Thoracic aorta (tissue), 2 donors: ENCODE results near the gene NR5A1. TPM values are rescaled to one million over a fixed set of nuclear protein-coding genes. Genes with fewer than 3 reads are reported as not detected.

ENCODE experiments used
- ATAC-seq: fragments of 150-250 bp; one replicate; pipeline ENCODE4 v1.8.0; 2017; ENCODE audit warnings: low read depth; ENCODE audit not compliant: insufficient number of reproducible peaks, low FRiP score
- DNase-seq: peaks from one replicate; pipeline ENCODE4 v3.0.0-alpha.2; 2020; ENCODE audit warnings: low spot score
- H3K27ac ChIP-seq, 2 donors: fragments of 200-600 bp; sonication (generic); 1 replicate in 1 of 2; 2 replicates in 1 of 2; pipeline ENCODE4 v1.5.1; 2016; ENCODE audit warnings: mild to moderate bottlenecking in 2 of 2, moderate library complexity in 2 of 2
- H3K27me3 ChIP-seq: fragments of 200-600 bp; sonication (generic); replicated peaks from 2 replicates; pipeline ENCODE4 v1.6.0; 2016; ENCODE audit warnings: mild to moderate bottlenecking; ENCODE audit not compliant: insufficient read depth
- H3K36me3 ChIP-seq: fragments of 200-600 bp; sonication (generic); one replicate; pipeline ENCODE4 v1.5.1; 2016
- H3K4me1 ChIP-seq, 2 donors: fragments of 200-600 bp; sonication (generic); 1 replicate in 1 of 2; 2 replicates in 1 of 2; pipeline versions ENCODE4 v1.5.1 to v1.6.0; 2016; ENCODE audit warnings: low read depth in 2 of 2, mild to moderate bottlenecking in 1 of 2; ENCODE audit not compliant: control insufficient read depth in 1 of 2
- H3K4me3 ChIP-seq: fragments of 200-600 bp; sonication (generic); 2 replicates; pipeline ENCODE4 v1.5.1; 2016; ENCODE audit warnings: mild to moderate bottlenecking
- H3K9me3 ChIP-seq: fragments of 200-600 bp; sonication (generic); 2 replicates; pipeline ENCODE4 v1.5.1; 2016
- total RNA-seq, 2 donors: library from RNA; depleted of rRNA; stranded (reverse); fragments of >200 nt; gene quantifications; one replicate each; pipeline versions ENCODE4 v1.1.0 to v1.2.3, GENCODE V29; 2016
- TF ChIP-seq, protein P1 (sequence below): fragments of 200-600 bp; sonication (generic); IDR thresholded peaks from one replicate; pipeline ENCODE4 v1.5.1; 2019; ENCODE audit warnings: antibody characterized with exemption

Gene NR5A1
- total RNA-seq, 2 donors from 2014 or later, result not detected

DNA sequence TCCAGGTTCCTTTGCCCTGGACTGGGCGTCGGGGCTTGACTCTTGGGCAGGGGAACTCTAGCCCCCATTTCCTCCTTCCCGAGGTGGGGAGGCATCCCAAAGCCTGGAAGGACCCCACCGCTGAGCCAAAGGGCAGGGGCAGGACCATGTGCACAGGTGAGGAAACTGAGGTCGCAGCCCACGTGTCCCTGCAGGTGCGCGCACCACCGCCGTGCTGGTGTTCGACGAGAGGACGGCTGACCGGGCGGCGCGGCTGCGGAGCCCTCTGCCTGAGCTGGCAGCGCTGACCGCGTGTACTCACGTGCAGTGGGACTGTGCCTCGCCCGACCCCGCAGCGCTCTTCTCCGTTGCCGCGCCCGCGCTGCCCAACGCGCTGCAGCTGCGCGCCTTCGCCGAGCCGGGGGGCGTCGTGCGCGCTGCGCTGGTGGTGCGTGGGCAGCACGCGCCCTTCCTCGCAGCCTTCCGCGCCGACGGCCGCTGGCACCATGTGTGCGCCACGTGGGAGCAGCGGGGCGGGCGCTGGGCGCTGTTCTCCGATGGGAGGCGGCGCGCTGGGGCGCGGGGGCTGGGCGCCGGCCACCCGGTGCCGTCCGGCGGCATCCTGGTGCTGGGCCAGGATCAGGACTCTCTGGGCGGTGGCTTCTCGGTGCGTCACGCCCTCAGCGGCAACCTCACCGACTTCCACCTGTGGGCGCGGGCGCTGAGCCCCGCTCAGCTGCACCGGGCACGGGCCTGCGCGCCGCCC, 54.2 kb downstream of the NR5A1 start:
- DNase-seq (no peak), ATAC-seq (no peak)
- Histone ChIP-seq H3K36me3 (no peaks in the 10 kb centered on the region), H3K4me3 (no peak overlapping the region), H3K4me1 (peaks cover 0 to 6% of the 10 kb centered on the region in 2 donors), H3K9me3 (no peaks in the 10 kb centered on the region), H3K27me3 (peaks cover 7% of the 10 kb centered on the region), H3K27ac (no peak overlapping the region)
- TF ChIP-seq, protein P1, sequence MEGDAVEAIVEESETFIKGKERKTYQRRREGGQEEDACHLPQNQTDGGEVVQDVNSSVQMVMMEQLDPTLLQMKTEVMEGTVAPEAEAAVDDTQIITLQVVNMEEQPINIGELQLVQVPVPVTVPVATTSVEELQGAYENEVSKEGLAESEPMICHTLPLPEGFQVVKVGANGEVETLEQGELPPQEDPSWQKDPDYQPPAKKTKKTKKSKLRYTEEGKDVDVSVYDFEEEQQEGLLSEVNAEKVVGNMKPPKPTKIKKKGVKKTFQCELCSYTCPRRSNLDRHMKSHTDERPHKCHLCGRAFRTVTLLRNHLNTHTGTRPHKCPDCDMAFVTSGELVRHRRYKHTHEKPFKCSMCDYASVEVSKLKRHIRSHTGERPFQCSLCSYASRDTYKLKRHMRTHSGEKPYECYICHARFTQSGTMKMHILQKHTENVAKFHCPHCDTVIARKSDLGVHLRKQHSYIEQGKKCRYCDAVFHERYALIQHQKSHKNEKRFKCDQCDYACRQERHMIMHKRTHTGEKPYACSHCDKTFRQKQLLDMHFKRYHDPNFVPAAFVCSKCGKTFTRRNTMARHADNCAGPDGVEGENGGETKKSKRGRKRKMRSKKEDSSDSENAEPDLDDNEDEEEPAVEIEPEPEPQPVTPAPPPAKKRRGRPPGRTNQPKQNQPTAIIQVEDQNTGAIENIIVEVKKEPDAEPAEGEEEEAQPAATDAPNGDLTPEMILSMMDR, result no peak

DNA sequence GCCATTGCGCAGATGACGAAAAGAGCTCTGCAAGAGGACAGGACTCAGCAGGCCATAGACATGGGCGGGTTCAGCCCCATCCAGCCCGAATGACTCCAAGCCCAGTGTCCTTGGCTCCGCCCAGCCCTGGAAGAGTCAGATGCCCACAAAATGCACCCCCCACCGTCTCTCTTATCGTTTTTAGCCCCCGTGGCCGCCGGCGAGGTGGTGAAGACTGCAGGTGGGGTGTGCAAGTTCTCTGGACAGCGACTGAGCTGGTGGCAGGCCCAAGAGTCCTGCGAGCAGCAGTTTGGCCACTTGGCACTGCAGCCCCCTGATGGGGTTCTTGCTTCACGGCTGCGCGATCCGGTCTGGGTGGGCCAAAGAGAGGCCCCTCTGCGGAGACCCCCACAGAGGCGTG, 54.9 kb downstream of the NR5A1 start:
- DNase-seq (no peak), ATAC-seq (no peak)
- peaks cover 7% of the 10 kb centered on the region for H3K27me3 ChIP-seq
- H3K4me1 ChIP-seq, result peaks cover 0 to 6% of the 10 kb centered on the region in 2 donors
- TF ChIP-seq, protein P1, result no peak
- no peak overlapping the region for H3K27ac ChIP-seq
- H3K9me3 ChIP-seq, result no peaks in the 10 kb centered on the region
- H3K36me3 ChIP-seq, result no peaks in the 10 kb centered on the region
- H3K4me3 ChIP-seq, result no peak overlapping the region

DNA sequence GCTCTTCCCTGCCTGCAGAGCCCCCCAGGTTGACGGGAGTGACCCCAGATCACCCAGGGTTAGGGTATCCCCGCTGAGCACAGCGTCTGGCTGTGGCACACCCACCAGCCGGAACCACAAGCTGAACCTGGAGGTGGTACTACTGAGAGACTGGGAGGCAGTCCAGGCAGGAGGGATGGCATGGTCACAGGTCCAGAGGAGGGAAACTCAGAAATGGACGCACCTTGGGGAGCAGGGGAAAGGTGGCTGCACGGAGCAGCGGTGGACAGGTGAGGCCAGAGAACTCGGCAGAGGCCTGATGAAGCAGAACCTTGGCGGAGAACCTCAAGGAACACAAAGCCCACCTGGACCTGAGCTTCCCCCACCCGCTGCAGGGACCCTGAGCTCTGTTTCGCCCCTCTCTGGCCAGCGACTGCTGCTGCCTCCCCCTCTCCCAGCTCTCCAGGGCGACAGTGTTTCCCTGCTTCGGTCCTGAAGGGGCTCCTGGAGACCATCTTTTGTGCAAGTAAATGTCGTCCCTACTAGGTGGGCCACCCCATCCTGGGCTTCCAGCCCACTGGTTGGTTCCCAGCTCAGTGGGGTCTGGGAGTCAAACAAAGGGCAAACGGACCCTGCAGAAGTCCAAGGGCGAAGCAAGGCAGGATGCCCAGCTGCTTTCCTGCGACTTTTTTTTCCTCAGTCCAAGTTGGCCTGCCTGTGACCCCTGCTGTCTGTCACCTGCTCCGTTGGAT, 56.1 kb downstream of the NR5A1 start:
- Histone ChIP-seq H3K27me3 (peaks cover 7% of the 10 kb centered on the region), H3K9me3 (no peaks in the 10 kb centered on the region), H3K4me1 (peaks cover 0 to 6% of the 10 kb centered on the region in 2 donors), H3K27ac (no peak overlapping the region), H3K36me3 (no peaks in the 10 kb centered on the region), H3K4me3 (no peak overlapping the region)
- DNase-seq (no peak), ATAC-seq (no peak)
- TF ChIP-seq, protein P1, result no peak

DNA sequence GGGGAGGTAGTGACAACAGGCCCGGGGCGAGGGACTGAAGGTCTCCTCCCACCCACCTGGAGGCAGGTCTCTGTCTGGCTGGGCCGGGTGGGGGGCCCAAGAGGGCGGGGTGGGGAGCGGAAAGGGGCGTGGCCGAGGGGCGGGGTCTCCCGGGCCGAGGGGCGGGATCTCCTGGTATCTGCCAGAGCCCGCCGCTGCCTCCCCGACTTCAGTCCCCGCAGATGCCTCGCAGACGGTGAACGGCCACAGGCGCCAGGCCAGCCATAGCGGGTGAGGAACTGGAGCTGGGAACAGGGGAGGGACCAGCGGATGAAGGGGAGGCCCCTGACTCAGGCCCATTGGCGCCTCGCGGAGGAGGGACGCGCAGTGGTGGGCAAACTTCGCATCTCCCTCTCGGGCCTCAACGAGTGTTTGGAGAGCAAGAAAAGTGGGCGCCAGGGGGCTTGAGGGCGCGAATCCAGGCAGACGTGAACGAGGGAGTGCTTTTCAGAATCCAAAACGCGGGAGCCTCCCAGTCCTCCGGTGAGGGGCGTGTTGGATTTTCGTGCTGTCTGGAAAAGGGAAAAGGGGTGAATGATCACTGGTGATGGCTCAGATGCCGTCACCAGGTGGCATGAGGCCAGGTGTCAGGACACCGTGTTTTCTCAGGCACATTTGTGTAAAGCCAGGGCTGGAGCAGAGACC, 56.8 kb downstream of the NR5A1 start, which contains the start of gene ADGRD2:
Gene ADGRD2, plus strand, starts transcription at position 211 of the 684 bp plus-strand sequence. CDS start 1,216 bp downstream, outside the sequence.
- Histone ChIP-seq H3K9me3 (no peaks in the 10 kb centered on the region), H3K36me3 (no peaks in the 10 kb centered on the region), H3K4me3 (no peak within 1 kb of the TSS), H3K4me1 (peaks cover 0 to 6% of the 10 kb centered on the region in 2 donors), H3K27ac (no peak within 1 kb of the TSS), H3K27me3 (peaks cover 7% of the 10 kb centered on the region)
- ATAC-seq, result no peak
- no peak for DNase-seq
- TF ChIP-seq, protein P1, result no peak
